ENCODE measurements around the gene CCDC93. TPM values are rescaled to one million over a fixed set of nuclear protein-coding genes. Genes with fewer than 3 reads are reported as not detected.

CCDC93 gene
- total RNA-seq, 4 donors from 2014 or later: 17.3 to 30.3 (median 23.6) TPM

DNA sequence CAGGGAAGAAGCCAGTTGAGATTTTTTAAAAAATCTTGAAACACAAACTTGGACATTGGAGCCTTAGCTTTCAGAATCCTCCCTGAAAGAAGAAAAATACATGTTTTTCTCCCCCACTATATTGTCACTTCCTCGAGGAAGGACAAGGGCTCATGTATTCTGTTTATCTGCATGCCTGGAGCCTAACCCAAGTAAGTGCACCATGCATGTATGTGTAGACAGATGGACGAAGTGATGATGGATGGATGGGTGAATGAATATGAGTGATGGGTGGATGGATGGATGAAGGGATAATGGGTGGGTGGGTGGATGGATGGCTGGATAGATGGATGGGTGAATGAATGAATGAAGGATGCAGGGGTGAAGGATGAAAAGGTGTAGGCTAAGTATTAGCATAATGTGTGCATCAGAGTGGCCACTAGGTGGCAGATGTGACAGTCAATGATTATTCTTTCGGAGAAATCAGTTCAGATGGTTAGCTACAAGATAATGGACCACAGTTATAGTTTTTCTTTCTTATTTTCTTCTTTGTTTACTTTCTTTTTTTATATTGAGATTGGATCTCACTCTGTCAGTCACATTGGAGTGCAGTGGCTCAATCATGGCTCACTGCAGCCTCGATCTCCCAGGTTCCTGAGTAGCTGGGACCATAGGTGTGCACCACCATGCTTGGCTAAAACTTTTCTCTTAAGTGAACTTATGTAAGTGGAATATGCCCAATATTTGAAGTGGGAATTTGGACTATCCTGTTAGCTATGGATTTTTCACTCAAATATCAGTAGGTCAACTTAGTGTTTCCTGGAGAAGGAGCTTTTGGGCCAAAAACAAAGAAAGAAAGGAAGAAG lies 18.5 kb upstream of the CCDC93 start:
- peaks cover 0 to 11% of the 10 kb centered on the region in 2 donors for H3K27me3 ChIP-seq
- WGBS, 2 donors: 38 to 39% methylated on average over 4 of the region's 4 CpGs

GRCh38 chr2:118031566-118031965 lies 17.7 kb upstream of the CCDC93 start:
- DNase-seq (ENCODE audit: low spot score in 2 of 2): no peak
- no peak for TF ChIP-seq CTCF (IDR thresholded peaks at IDR 0.05)
- no peak for TF ChIP-seq EP300 (IDR thresholded peaks at IDR 0.05)
- TF ChIP-seq POLR2A (IDR thresholded peaks at IDR 0.05): no peak
- Histone ChIP-seq H3K36me3 (no peaks in the 10 kb centered on the region), H3K27me3 (peaks cover 0 to 14% of the 10 kb centered on the region in 2 donors), H3K9me3 (peaks cover 0 to 12% (median 0%) of the 10 kb centered on the region in 4 donors), H3K4me3 (no peak overlapping the region), H3K4me1 (no peaks in the 10 kb centered on the region), H3K27ac (no peak overlapping the region)

More for the DNA sequence above, 18.5 kb upstream of the CCDC93 start:
- Histone ChIP-seq H3K36me3 (no peaks in the 10 kb centered on the region), H3K27ac (no peak overlapping the region), H3K4me3 (no peak overlapping the region), H3K4me1 (no peaks in the 10 kb centered on the region), H3K9me3 (peaks cover 0 to 15% (median 0%) of the 10 kb centered on the region in 4 donors)
- TF ChIP-seq EP300 (IDR thresholded peaks at IDR 0.05) (no peak), CTCF (IDR thresholded peaks at IDR 0.05) (peak; percentile 56 to 77 (median 67))
- peak in 1 of 2 donors; percentile 71 for DNase-seq (ENCODE audit: low spot score in 2 of 2)

- H3K4me3 ChIP-seq: no peak overlapping the region
- TF ChIP-seq EP300 (IDR thresholded peaks at IDR 0.05) (no peak), CTCF (IDR thresholded peaks at IDR 0.05) (no peak), POLR2A (IDR thresholded peaks at IDR 0.05) (no peak)
- H3K4me1 ChIP-seq: no peaks in the 10 kb centered on the region
- no peaks in the 10 kb centered on the region for H3K36me3 ChIP-seq
- 75% methylated on average over 6 of the region's 6 CpGs for WGBS, 2 donors
- no peak overlapping the region for H3K27ac ChIP-seq
- no peak for DNase-seq (ENCODE audit: low spot score in 2 of 2)
- H3K9me3 ChIP-seq: no peaks in the 10 kb centered on the region
- peaks cover 0 to 11% of the 10 kb centered on the region in 2 donors for H3K27me3 ChIP-seq
Observed at GRCh38 chr2:118029025-118029424, 15.2 kb upstream of the CCDC93 start.

DNA sequence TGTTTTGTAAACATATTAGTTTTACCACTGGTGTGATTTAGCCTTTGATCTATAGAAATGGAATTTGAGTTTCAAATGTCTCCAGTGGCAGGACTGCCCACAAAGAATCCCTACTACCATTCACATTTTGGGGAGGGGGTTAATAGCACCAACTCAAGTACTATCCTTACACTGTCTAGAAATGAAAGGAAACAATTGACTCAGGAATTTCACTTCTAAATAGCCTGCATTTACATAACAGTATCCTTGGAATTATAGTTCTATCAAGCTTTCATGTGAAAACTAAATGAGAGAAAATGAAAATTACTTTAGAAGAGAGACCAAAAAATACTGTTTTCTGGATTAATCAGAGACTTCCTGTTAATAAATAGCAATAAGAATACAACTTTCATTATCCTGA lies 7.5 kb upstream of the CCDC93 start:
- Histone ChIP-seq H3K4me1 (no peaks in the 10 kb centered on the region), H3K36me3 (no peaks in the 10 kb centered on the region)
- no peak for DNase-seq (ENCODE audit: low spot score in 2 of 2)

More for the DNA sequence above, 7.5 kb upstream of the CCDC93 start:
- Histone ChIP-seq H3K4me3 (no peak overlapping the region), H3K27me3 (no peaks in the 10 kb centered on the region), H3K27ac (no peak overlapping the region), H3K9me3 (no peaks in the 10 kb centered on the region)
- TF ChIP-seq CTCF (IDR thresholded peaks at IDR 0.05) (no peak), EP300 (IDR thresholded peaks at IDR 0.05) (no peak), POLR2A (IDR thresholded peaks at IDR 0.05) (no peak)
